GM12892 (cell line): ENCODE results near the gene PLA2G4D.

Experiments used
- POLR2A ChIP-seq: IDR thresholded peaks from 2 replicates; pipeline ENCODE4 v1.6.1; 2011; ENCODE audit warnings: low read depth, low read length, control low read depth
- POLR2AphosphoS5 ChIP-seq: IDR thresholded peaks from 2 replicates; pipeline ENCODE4 v1.6.1; 2011; ENCODE audit warnings: low read depth, low read length, control low read depth

- no peak for TF ChIP-seq POLR2AphosphoS5
- no peak for TF ChIP-seq POLR2A
Measured at GRCh38 chr15:42087460-42087859, 6.9 kb downstream of the PLA2G4D start.
